Measurements from ENCODE around the gene TXNRD2.

GRCh38 chr22:19963863-19964642 lies 22.4 kb upstream of the TXNRD2 start:
- TF ChIP-seq, protein P1, sequence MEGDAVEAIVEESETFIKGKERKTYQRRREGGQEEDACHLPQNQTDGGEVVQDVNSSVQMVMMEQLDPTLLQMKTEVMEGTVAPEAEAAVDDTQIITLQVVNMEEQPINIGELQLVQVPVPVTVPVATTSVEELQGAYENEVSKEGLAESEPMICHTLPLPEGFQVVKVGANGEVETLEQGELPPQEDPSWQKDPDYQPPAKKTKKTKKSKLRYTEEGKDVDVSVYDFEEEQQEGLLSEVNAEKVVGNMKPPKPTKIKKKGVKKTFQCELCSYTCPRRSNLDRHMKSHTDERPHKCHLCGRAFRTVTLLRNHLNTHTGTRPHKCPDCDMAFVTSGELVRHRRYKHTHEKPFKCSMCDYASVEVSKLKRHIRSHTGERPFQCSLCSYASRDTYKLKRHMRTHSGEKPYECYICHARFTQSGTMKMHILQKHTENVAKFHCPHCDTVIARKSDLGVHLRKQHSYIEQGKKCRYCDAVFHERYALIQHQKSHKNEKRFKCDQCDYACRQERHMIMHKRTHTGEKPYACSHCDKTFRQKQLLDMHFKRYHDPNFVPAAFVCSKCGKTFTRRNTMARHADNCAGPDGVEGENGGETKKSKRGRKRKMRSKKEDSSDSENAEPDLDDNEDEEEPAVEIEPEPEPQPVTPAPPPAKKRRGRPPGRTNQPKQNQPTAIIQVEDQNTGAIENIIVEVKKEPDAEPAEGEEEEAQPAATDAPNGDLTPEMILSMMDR (IDR thresholded peaks at IDR 0.05 in 2 of 3, conservative IDR thresholded peaks at IDR 0.05 in 1 of 3; ENCODE audit: control insufficient read depth in 2 of 3, extremely low read depth in 1 of 3, insufficient read depth in 1 of 3, low read depth in 3 of 3, low read length in 3 of 3): no peak
- TF ChIP-seq ZBTB33 (IDR thresholded peaks at IDR 0.05) (no peak), POLR2AphosphoS5 (IDR thresholded peaks at IDR 0.05; ENCODE audit: low read length) (no peak), GATAD2B (conservative IDR thresholded peaks at IDR 0.05; ENCODE audit: low read depth) (no peak), BHLHE40 (IDR thresholded peaks at IDR 0.05; ENCODE audit: borderline replicate concordance in 1 of 2, low read depth in 2 of 2, low read length in 1 of 2) (no peak)
